AG09309 (cell line): ENCODE data around the gene PNMA1.

Experiments
- DNase-seq: peaks from one replicate; pipeline ENCODE4 v3.0.0-alpha.2; 2010; ENCODE audit warnings: low read depth
- H3K4me3 ChIP-seq: 2 replicates; pipeline ENCODE4 v1.5.1; 2011; ENCODE audit warnings: mild to moderate bottlenecking, low read depth, low read length, moderate library complexity; ENCODE audit not compliant: control insufficient read depth
- CTCF ChIP-seq: IDR thresholded peaks from 2 replicates; pipeline ENCODE4 v1.5.1; 2011; ENCODE audit warnings: mild to moderate bottlenecking, low read depth, low read length, inconsistent platforms; ENCODE audit not compliant: insufficient read depth, control insufficient read depth; ENCODE audit errors: missing control alignments

The PNMA1 gene

GRCh38 chr14:73665130-73665529, 49.1 kb downstream of the PNMA1 start:
- no peak for TF ChIP-seq CTCF
- DNase-seq: no peak
- no peak overlapping the region for H3K4me3 ChIP-seq

DNA sequence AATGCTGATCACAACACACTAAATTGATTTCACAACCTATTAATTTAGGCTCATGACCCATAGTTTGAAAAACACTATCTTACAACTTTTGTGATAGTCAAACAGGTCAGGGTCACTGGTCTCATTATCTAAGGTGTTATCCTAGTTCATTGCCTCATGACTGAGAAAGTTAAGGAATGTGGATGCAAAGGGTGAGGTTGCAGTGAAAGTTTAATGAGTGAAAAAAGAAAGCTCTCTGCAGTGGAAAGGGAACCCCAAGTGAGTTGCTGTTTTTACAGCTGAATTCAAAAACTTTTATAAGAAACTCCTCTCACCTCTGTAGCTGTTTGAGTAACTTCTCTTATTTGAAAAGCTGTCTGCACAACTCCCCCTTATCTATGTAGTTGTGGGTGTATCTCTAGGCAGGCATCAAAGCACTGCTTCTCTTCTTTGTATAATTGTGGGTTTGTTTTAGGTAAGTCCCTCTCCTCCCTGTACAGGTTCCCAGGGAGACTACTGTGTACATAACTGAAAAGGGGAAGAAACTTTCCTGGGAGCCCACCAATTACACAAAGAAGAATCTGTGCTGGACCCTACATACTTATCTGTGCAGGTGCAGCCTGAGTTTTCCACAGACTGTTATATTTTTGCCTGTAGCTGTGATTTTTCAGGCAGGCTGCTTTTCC, 50.5 kb downstream of the PNMA1 start:
- no peak for DNase-seq
- no peak overlapping the region for H3K4me3 ChIP-seq
- TF ChIP-seq CTCF: no peak

- peak; percentile 85 for DNase-seq
- peak; percentile 64 for TF ChIP-seq CTCF
Observed at GRCh38 chr14:73662487-73662943, 51.7 kb downstream of the PNMA1 start.

DNA sequence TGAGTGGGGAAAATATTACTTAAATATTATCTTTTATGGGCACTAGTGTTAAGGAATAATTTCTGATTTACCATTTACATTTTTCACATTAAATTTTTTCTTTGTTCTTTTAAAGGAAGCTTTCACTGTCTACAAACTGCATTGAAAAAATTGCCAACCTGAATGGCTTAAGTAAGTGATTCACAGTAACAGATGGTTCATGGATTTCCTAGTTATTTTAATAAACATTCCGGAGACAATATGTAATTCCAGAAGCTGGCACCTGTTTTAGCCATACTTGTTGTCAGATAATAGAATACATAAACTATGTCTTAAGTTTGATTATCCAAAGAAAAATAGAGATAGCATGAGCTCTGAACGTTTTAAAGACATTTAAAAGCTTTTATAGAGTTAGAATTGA, 52.3 kb downstream of the PNMA1 start:
- no peak for TF ChIP-seq CTCF
- no peak overlapping the region for H3K4me3 ChIP-seq
- no peak for DNase-seq

More at GRCh38 chr14:73662487-73662943, 51.7 kb downstream of the PNMA1 start:
- no peak overlapping the region for H3K4me3 ChIP-seq
